ENCODE measurements around the gene TEX2. TPM values are rescaled to one million over a fixed set of nuclear protein-coding genes. Genes with fewer than 3 reads are reported as not detected.

Gene TEX2
- total and polyA plus RNA-seq, 2 of the 13 experiments (the other 11 are each of a cell fraction or from before 2014, with no cell fraction given): 21.4 to 37.7 TPM

GRCh38 chr17:64148017-64148631, 114.9 kb downstream of the TEX2 start (continued):
- TF ChIP-seq POLR2G (IDR thresholded peaks at IDR 0.05; ENCODE audit: low read depth, low read length) (peak; percentile 85; the same call in 1 of the 2 replicates), ZNF839 (CRISPR knock-in tag; IDR thresholded peaks at IDR 0.05; ENCODE audit: borderline replicate concordance) (no peak), ETV5 (CRISPR knock-in tag; IDR thresholded peaks at IDR 0.05; ENCODE audit: borderline replicate concordance) (0 out of 2 replicates have a peak, but pooled peaks have one; percentile 8), TFAP4 (IDR thresholded peaks at IDR 0.05; ENCODE audit: borderline replicate concordance, low read depth) (no peak), STAT5B (CRISPR knock-in tag; IDR thresholded peaks at IDR 0.05) (no peak), ZNF549 (CRISPR knock-in tag; IDR thresholded peaks at IDR 0.05) (no peak), CC2D1A (CRISPR knock-in tag; IDR thresholded peaks at IDR 0.05) (no peak), THYN1 (CRISPR knock-in tag; IDR thresholded peaks at IDR 0.05; ENCODE audit: borderline replicate concordance, low read depth) (no peak), CREB3 (CRISPR knock-in tag; IDR thresholded peaks at IDR 0.05) (no peak), ATF3 (CRISPR knock-in tag; IDR thresholded peaks at IDR 0.05) (no peak), LRRFIP1 (CRISPR knock-in tag; conservative IDR thresholded peaks at IDR 0.05) (no peak), KLF16 (CRISPR knock-in tag; IDR thresholded peaks at IDR 0.05) (no peak; a peak in 1 of 4 replicates), ZNF782 (CRISPR knock-in tag; IDR thresholded peaks at IDR 0.05; ENCODE audit: borderline replicate concordance) (no peak), ZNF740 (CRISPR knock-in tag; IDR thresholded peaks at IDR 0.05) (no peak), ETV6 (CRISPR knock-in tag; conservative IDR thresholded peaks at IDR 0.05) (no peak), SP2 (CRISPR knock-in tag; IDR thresholded peaks at IDR 0.05) (no peak), NFAT5 (CRISPR knock-in tag; IDR thresholded peaks at IDR 0.05) (no peak), AGO2 (optimal IDR thresholded peaks at IDR 0.05; ENCODE audit: low read depth, low read length) (no peak), POGZ (CRISPR knock-in tag; IDR thresholded peaks at IDR 0.05) (no peak)

Measured in HepG2 (cell line).